ENCODE data around the gene ZNF217.
"Not testable (repeated sequence)": the region's sequence is repeated elsewhere in the genome, so short reads cannot be mapped to it uniquely, and the experiment has no call there.

DNA sequence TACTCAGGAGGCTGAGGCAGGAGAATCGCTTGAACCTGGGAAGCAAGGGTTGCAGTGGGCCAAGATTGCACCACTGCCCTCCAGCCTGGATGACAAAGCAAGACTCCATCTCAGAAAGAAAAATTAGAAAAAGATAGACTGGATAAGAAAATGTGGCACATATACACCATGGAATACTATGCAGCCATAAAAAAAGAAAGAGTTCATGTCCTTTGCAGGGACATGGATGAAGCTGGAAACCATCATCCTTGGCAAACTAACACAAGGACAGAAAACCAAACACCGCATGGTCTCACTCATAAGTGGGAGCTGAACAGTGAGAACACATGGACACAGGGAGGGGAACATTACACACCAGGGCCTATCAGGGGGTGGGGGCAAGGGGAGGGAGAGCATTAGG lies 70.0 kb downstream of the ZNF217 start:
- not testable (repeated sequence) for TF ChIP-seq POLR2A, EP300 (IDR thresholded peaks at IDR 0.05)

Measured in gastroesophageal sphincter (tissue), 2 donors.